ENCODE data around the gene RXFP4. TPM values are rescaled to one million over a fixed set of nuclear protein-coding genes. Genes with fewer than 3 reads are reported as not detected.
A peak's percentile ranks its signal among the peaks of the same experiment; 100 is the strongest.

The RXFP4 gene
- total RNA-seq, 1 donor from 2014 or later: not detected

DNA sequence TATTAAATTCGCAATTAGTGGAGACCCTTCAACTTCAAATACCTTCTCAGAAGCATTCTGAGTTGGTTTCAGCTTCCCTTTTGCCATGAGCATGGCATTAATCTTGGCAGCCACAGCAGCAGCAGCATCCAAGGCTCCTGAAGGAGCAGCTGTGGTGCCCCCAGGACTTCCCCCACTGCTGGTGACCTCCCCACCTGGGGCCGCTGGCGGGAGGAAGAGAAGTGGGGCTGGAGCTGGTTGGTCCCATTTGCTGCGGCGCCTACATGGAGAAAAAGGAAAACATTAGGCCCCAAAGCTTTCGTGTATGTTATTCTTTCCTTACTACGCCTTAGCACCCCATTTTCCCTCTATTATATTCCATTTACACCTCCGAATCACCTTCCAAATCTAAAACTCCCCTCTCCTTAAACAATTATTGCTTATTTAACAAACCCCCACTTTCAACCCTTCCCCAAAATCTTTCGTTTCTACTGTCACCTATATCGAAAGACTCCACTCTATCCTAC, 7.8 kb upstream of the RXFP4 start:
- H3K27ac Mint-ChIP-seq: no peak overlapping the region
- H4K20me1 ChIP-seq (ENCODE audit: low read depth): peaks cover 46% of the 10 kb centered on the region
- H3F3A ChIP-seq (ENCODE audit: low read depth): peaks cover 30% of the 10 kb centered on the region
- H3K9me3 Mint-ChIP-seq: no peaks in the 10 kb centered on the region
- no peak for TF ChIP-seq EZH2 (IDR thresholded peaks at IDR 0.05)
- TF ChIP-seq EZH2phosphoT487 (IDR thresholded peaks at IDR 0.05): no peak
- peaks cover 56% of the 10 kb centered on the region for H3K79me2 ChIP-seq (ENCODE audit: low read depth)
- H3K27me3 Mint-ChIP-seq (ENCODE audit: insufficient read depth, low read depth): peaks cover 2% of the 10 kb centered on the region
- peaks cover 22% of the 10 kb centered on the region for H3K36me3 ChIP-seq
- peak overlapping the region; percentile 92 for H3K4me2 ChIP-seq
- no peaks in the 10 kb centered on the region for H3K9me3 ChIP-seq (ENCODE audit: low read depth)
- H3K27ac ChIP-seq: peak overlapping the region; percentile 61
- H3K4me1 Mint-ChIP-seq: peaks cover 17% of the 10 kb centered on the region
- H3K27me3 ChIP-seq: no peaks in the 10 kb centered on the region
- peak overlapping the region; percentile 34 for H2AFZ ChIP-seq (replicated peaks)
- peak overlapping the region; percentile 93 for H3K4me3 ChIP-seq
- no peak overlapping the region for H3K4me3 Mint-ChIP-seq
- peak overlapping the region; percentile 90 for H3K9ac ChIP-seq
- DNase-seq (ENCODE audit: low spot score): no peak
- H3K36me3 Mint-ChIP-seq: peaks cover 18% of the 10 kb centered on the region
- peaks cover 23% of the 10 kb centered on the region for H3K4me1 ChIP-seq

DNA sequence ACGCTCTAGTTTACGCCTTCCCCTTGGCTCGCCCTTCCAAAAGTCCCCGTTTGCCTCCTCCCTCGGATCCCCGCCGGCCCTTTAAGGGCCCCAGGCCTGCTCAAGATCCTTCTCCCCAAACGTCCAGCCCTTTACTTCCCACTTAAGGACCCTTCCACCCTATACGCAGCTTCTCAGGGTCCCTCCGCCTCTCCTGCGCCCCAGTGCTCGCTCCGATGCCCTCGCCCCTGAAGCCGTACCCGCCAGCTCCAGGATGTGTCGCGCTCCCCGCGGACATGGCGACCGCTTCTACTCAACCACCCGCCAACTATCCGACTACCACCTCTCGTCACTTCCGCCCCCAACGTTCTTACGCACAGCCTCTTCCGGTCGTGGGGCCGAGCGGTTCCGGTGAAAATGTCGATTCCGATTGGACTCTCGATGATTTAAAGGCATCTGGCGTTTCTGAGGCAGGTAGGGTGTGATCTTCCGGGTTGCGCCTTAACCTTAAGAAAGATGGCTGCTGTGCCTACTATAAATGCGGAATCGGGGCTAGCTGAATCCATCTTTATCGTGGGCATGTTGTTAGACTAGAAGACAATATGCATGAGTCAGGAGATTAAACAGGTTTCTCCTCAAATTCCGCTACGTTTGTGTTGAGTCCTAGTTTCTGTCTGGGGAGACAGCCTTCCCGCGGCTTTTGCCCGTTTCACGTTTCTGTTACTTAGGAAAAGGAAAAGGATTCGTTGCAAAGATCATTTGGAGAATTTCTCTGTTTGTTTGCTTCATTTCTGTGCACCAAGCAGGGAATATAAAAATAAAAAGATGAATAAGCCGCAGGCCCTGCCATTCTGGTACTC, 7.1 kb upstream of the RXFP4 start, which contains the start of gene KHDC4:
Gene KHDC4, minus strand, starts transcription at position 317 of the 839 bp plus-strand sequence. Its CDS starts 40 bp downstream, at position 277.
- Histone ChIP-seq H3K27me3 (no peaks in the 10 kb centered on the region), H4K20me1 (ENCODE audit: low read depth) (peaks cover 42% of the 10 kb centered on the region), H3K36me3 (peaks cover 17% of the 10 kb centered on the region), H3K9ac (peak within 1 kb of the TSS; percentile 90), H3K4me3 (peak within 1 kb of the TSS; percentile 93), H3F3A (ENCODE audit: low read depth) (peaks cover 30% of the 10 kb centered on the region), H3K4me1 (peaks cover 23% of the 10 kb centered on the region), H3K27ac (peak within 1 kb of the TSS; percentile 76), H3K79me2 (ENCODE audit: low read depth) (peaks cover 49% of the 10 kb centered on the region), H3K4me2 (peak within 1 kb of the TSS; percentile 92), H3K9me3 (ENCODE audit: low read depth) (no peaks in the 10 kb centered on the region), H2AFZ (replicated peaks) (peak within 1 kb of the TSS; percentile 74)
- no peaks in the 10 kb centered on the region for H3K9me3 Mint-ChIP-seq
- peak; percentile 97 for DNase-seq (ENCODE audit: low spot score)
- no peak within 1 kb of the TSS for H3K27ac Mint-ChIP-seq
- TF ChIP-seq, protein P1, sequence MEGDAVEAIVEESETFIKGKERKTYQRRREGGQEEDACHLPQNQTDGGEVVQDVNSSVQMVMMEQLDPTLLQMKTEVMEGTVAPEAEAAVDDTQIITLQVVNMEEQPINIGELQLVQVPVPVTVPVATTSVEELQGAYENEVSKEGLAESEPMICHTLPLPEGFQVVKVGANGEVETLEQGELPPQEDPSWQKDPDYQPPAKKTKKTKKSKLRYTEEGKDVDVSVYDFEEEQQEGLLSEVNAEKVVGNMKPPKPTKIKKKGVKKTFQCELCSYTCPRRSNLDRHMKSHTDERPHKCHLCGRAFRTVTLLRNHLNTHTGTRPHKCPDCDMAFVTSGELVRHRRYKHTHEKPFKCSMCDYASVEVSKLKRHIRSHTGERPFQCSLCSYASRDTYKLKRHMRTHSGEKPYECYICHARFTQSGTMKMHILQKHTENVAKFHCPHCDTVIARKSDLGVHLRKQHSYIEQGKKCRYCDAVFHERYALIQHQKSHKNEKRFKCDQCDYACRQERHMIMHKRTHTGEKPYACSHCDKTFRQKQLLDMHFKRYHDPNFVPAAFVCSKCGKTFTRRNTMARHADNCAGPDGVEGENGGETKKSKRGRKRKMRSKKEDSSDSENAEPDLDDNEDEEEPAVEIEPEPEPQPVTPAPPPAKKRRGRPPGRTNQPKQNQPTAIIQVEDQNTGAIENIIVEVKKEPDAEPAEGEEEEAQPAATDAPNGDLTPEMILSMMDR (IDR thresholded peaks at IDR 0.05): no peak
- TF ChIP-seq EZH2phosphoT487 (IDR thresholded peaks at IDR 0.05) (no peak), EZH2 (IDR thresholded peaks at IDR 0.05) (no peak)
- H3K4me1 Mint-ChIP-seq: peaks cover 17% of the 10 kb centered on the region
- H3K27me3 Mint-ChIP-seq (ENCODE audit: insufficient read depth, low read depth): peaks cover 4% of the 10 kb centered on the region
- peaks cover 14% of the 10 kb centered on the region for H3K36me3 Mint-ChIP-seq
- no peak within 1 kb of the TSS for H3K4me3 Mint-ChIP-seq

DNA sequence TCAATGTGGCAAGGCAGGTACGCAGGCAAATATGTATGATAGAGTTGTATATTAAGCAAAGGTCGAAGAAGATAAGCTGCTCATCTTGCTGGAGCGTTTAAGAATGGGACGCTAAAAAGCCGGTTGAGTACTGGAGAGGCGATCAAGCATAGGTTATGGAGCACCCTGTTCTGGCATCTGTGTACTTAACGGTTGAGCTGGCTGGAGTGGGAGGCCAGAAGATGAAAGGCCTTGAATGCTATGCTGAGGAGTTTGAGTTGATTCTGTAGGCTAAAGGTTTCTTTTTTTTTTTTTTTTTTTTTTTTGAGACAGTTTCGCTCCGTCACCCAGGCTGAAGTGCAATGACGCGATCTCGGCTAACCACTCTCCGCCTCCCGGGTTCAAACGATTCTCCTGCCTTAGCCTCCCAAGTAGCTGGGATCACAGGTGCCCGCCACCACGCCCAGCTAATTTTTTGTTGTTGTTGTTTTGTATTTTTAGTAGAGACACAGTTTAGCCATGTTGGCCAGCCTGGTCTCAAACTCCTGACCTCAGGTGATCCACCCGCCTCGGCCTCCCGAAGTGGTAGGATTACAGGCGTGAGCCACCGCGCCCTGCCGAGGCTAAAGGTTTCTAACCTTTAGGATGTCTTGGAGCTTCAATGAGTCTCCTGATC, 6.4 kb upstream of the RXFP4 start:
- Histone ChIP-seq H3K4me3 (peak overlapping the region; percentile 93), H3K9ac (peak overlapping the region; percentile 56), H3K79me2 (ENCODE audit: low read depth) (peaks cover 42% of the 10 kb centered on the region), H3K4me1 (peaks cover 23% of the 10 kb centered on the region), H2AFZ (replicated peaks) (peak overlapping the region; percentile 74), H3K27me3 (no peaks in the 10 kb centered on the region), H3K9me3 (ENCODE audit: low read depth) (no peaks in the 10 kb centered on the region), H3K36me3 (peaks cover 14% of the 10 kb centered on the region), H3K27ac (peak overlapping the region; percentile 76), H3F3A (ENCODE audit: low read depth) (peaks cover 30% of the 10 kb centered on the region), H4K20me1 (ENCODE audit: low read depth) (peaks cover 36% of the 10 kb centered on the region), H3K4me2 (peak overlapping the region; percentile 92)
- Mint-ChIP-seq H3K36me3 (peaks cover 11% of the 10 kb centered on the region), H3K9me3 (no peaks in the 10 kb centered on the region), H3K27me3 (ENCODE audit: insufficient read depth, low read depth) (peaks cover 4% of the 10 kb centered on the region), H3K4me3 (no peak overlapping the region), H3K4me1 (peaks cover 17% of the 10 kb centered on the region), H3K27ac (no peak overlapping the region)
- no peak for TF ChIP-seq EZH2phosphoT487 (IDR thresholded peaks at IDR 0.05)
- TF ChIP-seq, protein P1 (IDR thresholded peaks at IDR 0.05): no peak
- no peak for TF ChIP-seq EZH2 (IDR thresholded peaks at IDR 0.05)
- no peak for DNase-seq (ENCODE audit: low spot score)

Data from neural progenitor cell (in vitro differentiated cells).